Caco-2 (cell line): ENCODE measurements around the gene PIAS2. TPM values are rescaled to one million over a fixed set of nuclear protein-coding genes. Genes with fewer than 3 reads are reported as not detected.
"Not testable (repeated sequence)": the region's sequence is repeated elsewhere in the genome, so short reads cannot be mapped to it uniquely, and the experiment has no call there.

Experiments
- Bru-seq: library from RNA; stranded (reverse); fragments of 400-500 nt; gene quantifications from one replicate; lab custom pipeline; 2021; lab: Mats Ljungman, UMichigan
- BruChase-seq, 2 experiments: library from RNA; stranded (reverse); fragments of 400-500 nt; gene quantifications; one replicate each; lab custom pipeline; 2021; lab: Mats Ljungman, UMichigan
- BruUV-seq: library from RNA; stranded (reverse); fragments of 400-500 nt; replicated peaks from 2 replicates; lab custom pipeline; 2021; lab: Mats Ljungman, UMichigan
- CTCF ChIA-PET: fragments of 300-600 bp; sonication (Branson Sonifier 250); formaldehyde crosslinking; loops from one replicate; lab custom pipeline; 2022; ENCODE audit warnings: antibody characterized with exemption; lab: Charles Lee
- POLR2A ChIA-PET: fragments of 300-600 bp; sonication (Branson Sonifier 250); formaldehyde crosslinking; loops from one replicate; lab custom pipeline; 2022; ENCODE audit warnings: antibody characterized with exemption; lab: Charles Lee
- DNase-seq, 2 experiments: peaks; one replicate each; pipeline versions ENCODE4 v3.0.0 to v3.0.0-alpha.2; 2020 to 2022
- H3K27me3 ChIP-seq: replicated peaks from 2 replicates; pipeline ENCODE4 v1.6.0; 2011; ENCODE audit warnings: low read length; ENCODE audit not compliant: control insufficient read depth, insufficient read depth
- H3K36me3 ChIP-seq: 2 replicates; pipeline ENCODE4 v1.5.1; 2011; ENCODE audit warnings: low read length; ENCODE audit not compliant: control insufficient read depth, insufficient read depth
- H3K4me1 ChIP-seq: fragments of 250-450 bp; sonication (Bioruptor Pico); 2 replicates; pipeline ENCODE4 v1.5.1; 2020; ENCODE audit warnings: mild to moderate bottlenecking
- H3K4me3 ChIP-seq: 2 replicates; pipeline ENCODE4 v1.5.1; 2011; ENCODE audit warnings: low read depth, mild to moderate bottlenecking, control low read depth, low read length
- H3K9me3 ChIP-seq: fragments of 250-450 bp; sonication (Bioruptor Pico); 2 replicates; pipeline ENCODE4 v1.5.1; 2020; ENCODE audit warnings: mild to moderate bottlenecking, moderate library complexity
- H3K27ac Mint-ChIP-seq: one replicate; pipeline ENCODE4 v1.8.0; 2022; ENCODE audit warnings: mixed read lengths; ENCODE audit not compliant: unreplicated experiment
- H3K27me3 Mint-ChIP-seq: one replicate; pipeline ENCODE4 v1.8.0; 2022; ENCODE audit warnings: mixed read lengths; ENCODE audit not compliant: insufficient read depth, unreplicated experiment
- H3K36me3 Mint-ChIP-seq: one replicate; pipeline ENCODE4 v1.8.0; 2022; ENCODE audit warnings: mild to moderate bottlenecking, mixed read lengths; ENCODE audit not compliant: insufficient read depth, unreplicated experiment
- H3K4me1 Mint-ChIP-seq: one replicate; pipeline ENCODE4 v1.8.0; 2022; ENCODE audit warnings: low read depth, mixed read lengths; ENCODE audit not compliant: unreplicated experiment
- H3K4me3 Mint-ChIP-seq: one replicate; pipeline ENCODE4 v1.8.0; 2022; ENCODE audit warnings: mild to moderate bottlenecking, moderate library complexity, mixed read lengths; ENCODE audit not compliant: unreplicated experiment
- H3K9me3 Mint-ChIP-seq: one replicate; pipeline ENCODE4 v1.8.0; 2022; ENCODE audit warnings: mixed read lengths; ENCODE audit not compliant: unreplicated experiment
- intact Hi-C: fragments of 100-400 bp; cut with micrococcal nuclease; formaldehyde crosslinking; loops from one replicate; pipeline ENCODE4 v1.10.0; 2022; ENCODE audit not compliant: unreplicated experiment
- long read RNA-seq: library from polyadenylated mRNA; stranded (forward); transcript quantifications from one replicate; pipeline ENCODE4 v2.0.0, GENCODE V29; 2022
- total RNA-seq: library from RNA; stranded (reverse); gene quantifications from 2 replicates; pipeline ENCODE4 v1.2.3, GENCODE V29; 2022
- TF ChIP-seq, protein P1 (sequence below), 2 experiments: fragments of 200-600 bp in 1 of 2; IDR thresholded peaks; 1 replicate in 1 of 2; 2 replicates in 1 of 2; pipeline versions ENCODE4 v1.5.1 to v1.8.0; 2011 to 2022; ENCODE audit warnings: antibody characterized with exemption in 1 of 2, control low read depth in 1 of 2, inconsistent platforms in 1 of 2, low read depth in 1 of 2, low read length in 1 of 2, mild to moderate bottlenecking in 1 of 2, moderate library complexity in 1 of 2; ENCODE audit not compliant: insufficient read depth in 1 of 2, severe bottlenecking in 1 of 2, unreplicated experiment in 1 of 2

Gene PIAS2
- total RNA-seq (16.2 and 16.7 TPM in 2 replicates), Bru-seq, nascent RNA (percentile 68 among the genes with signal in this experiment), BruChase-seq, experiment 1, labeled RNA remaining after a 2-hour chase (percentile 73 among the genes with signal in this experiment), BruChase-seq, experiment 2, labeled RNA remaining after a 6-hour chase (percentile 64 among the genes with signal in this experiment)
- long read RNA-seq, full-length matches to known transcripts, result 20 of 25 reads
- long read RNA-seq, partial matches to known transcripts, result 2 of 25 reads
- long read RNA-seq, other reads (novel, unspliced or antisense), result 3 of 25 reads

DNA sequence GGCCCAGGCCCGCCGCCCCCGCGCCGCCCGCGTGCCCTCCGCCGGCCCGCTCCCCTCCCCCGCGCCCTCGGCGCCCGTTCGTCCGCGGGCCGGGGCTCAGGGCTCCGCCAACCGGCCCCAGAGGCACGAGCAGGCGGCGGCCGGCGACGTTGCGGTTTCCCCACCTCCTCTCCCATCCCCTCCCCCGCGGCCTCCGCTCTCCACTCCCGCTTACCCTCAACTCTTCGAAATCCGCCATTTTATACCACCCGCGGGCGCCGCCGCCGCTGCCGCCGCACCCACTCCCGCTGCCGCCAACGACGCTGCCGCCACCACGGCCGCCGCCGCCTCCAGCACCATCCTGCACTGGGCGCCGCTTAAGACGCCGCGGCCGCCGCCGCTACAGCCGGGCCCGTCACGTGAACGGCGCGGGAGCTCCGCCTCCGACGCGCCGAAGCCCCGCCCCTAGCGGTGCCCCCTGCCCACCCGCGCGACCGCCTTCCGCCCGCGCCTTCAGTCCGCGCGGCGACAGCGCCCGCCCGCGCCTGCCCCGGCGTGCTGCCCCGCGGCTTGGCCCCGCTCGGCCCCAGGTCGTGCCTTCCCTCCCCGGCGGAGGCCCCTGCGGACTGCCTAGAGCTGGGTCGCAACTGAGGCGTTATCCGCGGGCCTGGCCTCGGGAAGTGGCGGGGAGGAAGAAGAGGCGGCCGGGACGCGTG is at the start of gene PIAS2, which contains the start of gene KATNAL2:
Gene PIAS2 (minus strand): TSS at position 400 of the 695 bp plus-strand sequence. CDS start 162 bp downstream, at position 238.
Gene KATNAL2 (plus strand): TSS at position 495 of the 695 bp plus-strand sequence. CDS start 29,271 bp downstream, outside the sequence.
- H3K4me1 ChIP-seq, result no peaks in the 10 kb centered on the region

DNA sequence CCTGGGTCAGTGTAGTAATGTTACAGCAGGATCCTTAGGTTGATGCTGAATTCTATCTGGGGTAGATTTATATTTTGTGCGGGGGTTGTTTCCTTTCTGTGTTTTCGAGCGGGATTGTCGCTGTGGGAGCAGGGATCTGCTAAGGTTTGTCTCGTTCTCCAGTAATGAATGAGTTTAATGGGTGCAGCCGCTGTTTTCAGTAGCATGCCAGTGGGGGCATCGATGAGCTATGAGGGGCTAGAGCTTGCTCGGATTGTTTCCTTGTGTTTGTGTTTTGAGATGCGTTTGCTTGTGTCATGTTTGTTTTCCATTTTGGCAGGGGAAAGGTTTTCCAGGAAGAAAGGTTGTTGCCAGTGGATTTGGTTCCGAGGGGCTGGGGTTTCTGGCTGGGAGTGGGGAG is 49.0 kb upstream of the PIAS2 start:
- BruUV-seq, H3K4me3 ChIP-seq, H3K9me3 ChIP-seq, H3K36me3 ChIP-seq, H3K9me3 Mint-ChIP-seq, intact Hi-C loops, H3K4me3 Mint-ChIP-seq, H3K27me3 ChIP-seq, CTCF ChIA-PET, H3K36me3 Mint-ChIP-seq, DNase-seq, H3K4me1 Mint-ChIP-seq, H3K27ac Mint-ChIP-seq, H3K4me1 ChIP-seq, H3K27me3 Mint-ChIP-seq, POLR2A ChIA-PET: not testable (repeated sequence)

More for the DNA sequence above, at the start of gene PIAS2, which contains the start of gene KATNAL2:
- Histone ChIP-seq H3K4me3 (peak within 1 kb of the TSS; percentile 69), H3K9me3 (no peaks in the 10 kb centered on the region), H3K27me3 (no peaks in the 10 kb centered on the region), H3K36me3 (no peaks in the 10 kb centered on the region)
- DNase-seq, result peak; percentile 55 to 64
- Mint-ChIP-seq H3K36me3 (no peaks in the 10 kb centered on the region), H3K4me1 (no peaks in the 10 kb centered on the region), H3K9me3 (no peaks in the 10 kb centered on the region), H3K27me3 (no peaks in the 10 kb centered on the region), H3K27ac (peak within 1 kb of the TSS; percentile 42), H3K4me3 (peak within 1 kb of the TSS; percentile 67)
- intact Hi-C loops, result no loop called here
- TF ChIP-seq, protein P1, sequence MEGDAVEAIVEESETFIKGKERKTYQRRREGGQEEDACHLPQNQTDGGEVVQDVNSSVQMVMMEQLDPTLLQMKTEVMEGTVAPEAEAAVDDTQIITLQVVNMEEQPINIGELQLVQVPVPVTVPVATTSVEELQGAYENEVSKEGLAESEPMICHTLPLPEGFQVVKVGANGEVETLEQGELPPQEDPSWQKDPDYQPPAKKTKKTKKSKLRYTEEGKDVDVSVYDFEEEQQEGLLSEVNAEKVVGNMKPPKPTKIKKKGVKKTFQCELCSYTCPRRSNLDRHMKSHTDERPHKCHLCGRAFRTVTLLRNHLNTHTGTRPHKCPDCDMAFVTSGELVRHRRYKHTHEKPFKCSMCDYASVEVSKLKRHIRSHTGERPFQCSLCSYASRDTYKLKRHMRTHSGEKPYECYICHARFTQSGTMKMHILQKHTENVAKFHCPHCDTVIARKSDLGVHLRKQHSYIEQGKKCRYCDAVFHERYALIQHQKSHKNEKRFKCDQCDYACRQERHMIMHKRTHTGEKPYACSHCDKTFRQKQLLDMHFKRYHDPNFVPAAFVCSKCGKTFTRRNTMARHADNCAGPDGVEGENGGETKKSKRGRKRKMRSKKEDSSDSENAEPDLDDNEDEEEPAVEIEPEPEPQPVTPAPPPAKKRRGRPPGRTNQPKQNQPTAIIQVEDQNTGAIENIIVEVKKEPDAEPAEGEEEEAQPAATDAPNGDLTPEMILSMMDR (IDR thresholded peaks at IDR 0.05; ENCODE audit: insufficient read depth in 1 of 2, low read depth in 1 of 2, low read length in 1 of 2, severe bottlenecking in 1 of 2, unreplicated experiment in 1 of 2), result no peak
- no TSS peak for BruUV-seq
- ChIA-PET CTCF (interaction anchor here (0.6 kb wide), 1 partner anchor 19 kb away, joined by 5 read pairs; no protein-coding TSS in a partner anchor), POLR2A (no interaction called here)

DNA sequence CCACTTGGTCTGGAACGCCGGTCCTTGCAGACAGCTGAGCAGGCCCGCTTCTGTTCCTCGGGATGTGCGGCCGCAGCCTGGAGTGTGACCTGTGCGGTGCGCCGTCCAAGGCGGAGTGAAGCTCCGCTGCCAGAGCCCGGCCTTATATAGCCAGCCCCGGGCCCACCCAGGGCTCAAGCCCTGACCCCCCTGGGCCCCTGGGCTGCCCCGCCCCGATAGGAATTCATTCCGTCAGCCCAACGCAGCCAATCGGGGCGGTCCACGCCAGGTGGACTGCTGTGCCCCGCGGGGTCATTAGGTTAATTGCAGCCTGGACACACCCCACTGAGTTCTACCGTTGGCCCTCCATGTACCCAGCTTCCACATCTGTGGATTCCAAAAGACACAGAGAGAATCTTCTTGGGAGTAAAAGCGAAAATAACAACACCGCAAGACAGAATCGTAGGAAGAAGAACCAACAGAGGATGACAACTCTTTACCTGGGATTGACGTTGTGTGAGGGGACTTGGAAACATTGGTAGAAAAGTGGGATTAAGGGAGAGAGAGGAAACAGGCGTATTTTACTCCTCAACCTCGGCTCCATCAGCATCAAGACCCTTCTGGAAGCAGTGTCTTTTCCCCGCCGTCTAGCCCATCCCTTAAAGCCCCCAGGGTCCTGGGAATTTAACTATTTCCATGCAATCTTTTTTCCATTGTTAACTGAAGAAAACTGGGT is 47.4 kb upstream of the PIAS2 start:
- H3K9me3 Mint-ChIP-seq, H3K4me3 ChIP-seq, DNase-seq, BruUV-seq, POLR2A ChIA-PET, H3K36me3 ChIP-seq, H3K27me3 ChIP-seq, H3K4me1 ChIP-seq, H3K9me3 ChIP-seq, H3K4me3 Mint-ChIP-seq, H3K27me3 Mint-ChIP-seq, H3K27ac Mint-ChIP-seq, CTCF ChIA-PET, intact Hi-C loops, H3K36me3 Mint-ChIP-seq, H3K4me1 Mint-ChIP-seq: not testable (repeated sequence)

DNA sequence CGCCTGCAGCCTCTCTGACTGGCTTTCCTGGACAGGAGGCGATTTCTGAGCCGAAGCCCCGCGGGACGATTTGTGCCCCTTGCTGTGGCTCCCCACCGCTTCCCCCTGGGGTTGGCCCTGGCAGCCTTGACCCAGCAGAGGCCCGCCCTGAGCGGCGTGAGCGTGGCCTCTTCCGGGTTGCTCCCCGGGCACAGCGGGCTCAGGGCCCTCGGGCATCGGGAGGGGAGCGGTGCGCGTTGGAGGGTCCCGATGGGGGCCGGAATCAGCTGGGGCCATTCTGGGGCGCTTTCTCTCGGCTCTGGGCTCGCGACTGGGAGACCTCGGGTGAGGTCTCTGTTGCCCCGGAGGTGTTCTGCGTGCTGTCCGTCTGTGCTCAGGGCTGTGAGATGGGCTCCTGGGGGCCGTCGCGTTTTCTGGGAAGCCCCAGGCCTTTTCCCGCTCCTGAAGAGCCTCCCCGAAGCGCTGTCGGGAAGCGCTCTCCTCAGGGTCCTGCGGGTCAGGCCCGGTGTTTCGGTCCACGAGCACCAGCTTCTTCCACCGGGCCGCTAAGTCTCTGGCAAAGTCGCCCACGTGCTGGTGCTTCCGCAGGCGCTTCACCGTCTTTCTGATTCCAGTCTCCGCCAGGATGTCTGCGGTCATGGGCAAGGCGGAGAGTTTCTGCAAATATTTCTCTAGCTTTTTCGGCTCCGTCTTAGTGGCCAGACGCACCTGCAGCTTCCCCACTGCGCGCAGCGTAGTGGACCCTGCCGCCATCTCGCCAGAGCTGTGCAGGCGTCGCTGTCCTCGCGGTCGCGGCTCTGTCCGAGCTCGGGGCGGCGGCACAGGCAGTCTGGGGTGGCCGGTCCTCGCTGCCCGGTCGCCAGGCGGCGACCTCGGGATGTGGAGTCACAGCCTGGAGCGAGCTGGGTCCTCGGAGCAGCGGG is 46.6 kb upstream of the PIAS2 start:
- CTCF ChIA-PET, POLR2A ChIA-PET: not testable (repeated sequence)

More for the DNA sequence above, 46.6 kb upstream of the PIAS2 start:
- H3K27me3 ChIP-seq, intact Hi-C loops, H3K27me3 Mint-ChIP-seq, H3K4me3 ChIP-seq, H3K27ac Mint-ChIP-seq, H3K4me1 Mint-ChIP-seq, H3K36me3 ChIP-seq, H3K4me1 ChIP-seq, H3K9me3 Mint-ChIP-seq, H3K9me3 ChIP-seq, H3K4me3 Mint-ChIP-seq, DNase-seq, H3K36me3 Mint-ChIP-seq, BruUV-seq: not testable (repeated sequence)
